Measurements from ENCODE around the gene SLIT2. TPM values are rescaled to one million over a fixed set of nuclear protein-coding genes. Genes with fewer than 3 reads are reported as not detected.

SLIT2 gene
- total RNA-seq, result not detected

GRCh38 chr4:20251796-20252655 is at the start of gene SLIT2:
TSS of gene SLIT2 (plus strand) at chr4:20251905. CDS start at chr4:20253816, 1,911 bp downstream.
- Mint-ChIP-seq H3K9me3 (no peaks in the 10 kb centered on the region), H3K27me3 (peaks cover 44% of the 10 kb centered on the region), H3K36me3 (ENCODE audit: low read depth) (peaks cover 3% of the 10 kb centered on the region), H3K4me1 (peaks cover 5% of the 10 kb centered on the region), H3K4me3 (peak within 1 kb of the TSS; percentile 32), H3K27ac (no peak within 1 kb of the TSS)
- POLR2A ChIA-PET, result no interaction called here
- CTCF ChIA-PET, result no interaction called here
- no peak for DNase-seq

- DNase-seq, result no peak
- no peaks in the 10 kb centered on the region for H3K36me3 Mint-ChIP-seq (ENCODE audit: low read depth)
- POLR2A ChIA-PET, result no interaction called here
- H3K27me3 Mint-ChIP-seq, result no peaks in the 10 kb centered on the region
- no peak overlapping the region for H3K27ac Mint-ChIP-seq
- H3K4me1 Mint-ChIP-seq, result no peaks in the 10 kb centered on the region
- CTCF ChIA-PET, result no interaction called here
- no peaks in the 10 kb centered on the region for H3K9me3 Mint-ChIP-seq
- H3K4me3 Mint-ChIP-seq, result no peak overlapping the region
These were observed 48.2 kb upstream of the SLIT2 start for GRCh38 chr4:20203508-20203907.

GRCh38 chr4:20217521-20217920 is 34.2 kb upstream of the SLIT2 start:
- H3K27me3 Mint-ChIP-seq, result no peaks in the 10 kb centered on the region
- ChIA-PET CTCF (no interaction called here), POLR2A (no interaction called here)
- H3K27ac Mint-ChIP-seq, result no peak overlapping the region
- DNase-seq, result no peak
- H3K4me3 Mint-ChIP-seq, result no peak overlapping the region
- no peaks in the 10 kb centered on the region for H3K36me3 Mint-ChIP-seq (ENCODE audit: low read depth)
- peaks cover 3% of the 10 kb centered on the region for H3K9me3 Mint-ChIP-seq
- no peaks in the 10 kb centered on the region for H3K4me1 Mint-ChIP-seq

GRCh38 chr4:20217951-20218350 is 33.8 kb upstream of the SLIT2 start:
- H3K27me3 Mint-ChIP-seq, result no peaks in the 10 kb centered on the region
- H3K36me3 Mint-ChIP-seq (ENCODE audit: low read depth), result no peaks in the 10 kb centered on the region
- ChIA-PET POLR2A (no interaction called here), CTCF (no interaction called here)
- no peak overlapping the region for H3K4me3 Mint-ChIP-seq
- no peak for DNase-seq
- H3K4me1 Mint-ChIP-seq, result no peaks in the 10 kb centered on the region
- H3K27ac Mint-ChIP-seq, result no peak overlapping the region
- peaks cover 3% of the 10 kb centered on the region for H3K9me3 Mint-ChIP-seq

- CTCF ChIA-PET, result no interaction called here
- Mint-ChIP-seq H3K36me3 (ENCODE audit: low read depth) (no peaks in the 10 kb centered on the region), H3K9me3 (peaks cover 3% of the 10 kb centered on the region)
These were observed 32.2 kb upstream of the SLIT2 start for GRCh38 chr4:20219521-20219920.

GRCh38 chr4:20237894-20238537 is 13.7 kb upstream of the SLIT2 start:
- H3K4me3 Mint-ChIP-seq, result no peak overlapping the region
- ChIA-PET CTCF (no interaction called here), POLR2A (no interaction called here)
- no peaks in the 10 kb centered on the region for H3K27me3 Mint-ChIP-seq
- H3K9me3 Mint-ChIP-seq, result no peaks in the 10 kb centered on the region
- H3K36me3 Mint-ChIP-seq (ENCODE audit: low read depth), result no peaks in the 10 kb centered on the region
- no peak for DNase-seq
- H3K27ac Mint-ChIP-seq, result no peak overlapping the region
- no peaks in the 10 kb centered on the region for H3K4me1 Mint-ChIP-seq

More at GRCh38 chr4:20219521-20219920, 32.2 kb upstream of the SLIT2 start:
- Mint-ChIP-seq H3K27ac (no peak overlapping the region), H3K4me3 (no peak overlapping the region), H3K27me3 (no peaks in the 10 kb centered on the region), H3K4me1 (no peaks in the 10 kb centered on the region)
- DNase-seq, result no peak
- POLR2A ChIA-PET, result no interaction called here

- Mint-ChIP-seq H3K36me3 (ENCODE audit: low read depth) (peaks cover 3% of the 10 kb centered on the region), H3K4me3 (no peak overlapping the region), H3K27me3 (peaks cover 21% of the 10 kb centered on the region), H3K27ac (no peak overlapping the region), H3K9me3 (peaks cover 3% of the 10 kb centered on the region), H3K4me1 (peaks cover 5% of the 10 kb centered on the region)
- CTCF ChIA-PET, result interaction anchor here (0.6 to 1.6 kb wide), 8 partner anchors 9 to 437 kb away, joined by 3 to 6 read pairs (median 3); no protein-coding TSS in a partner anchor
- no peak for DNase-seq
- POLR2A ChIA-PET, result no interaction called here
These were observed 3.5 kb upstream of the SLIT2 start for GRCh38 chr4:20248155-20248558.

- H3K4me3 Mint-ChIP-seq, result no peak overlapping the region
- no peak for DNase-seq
- H3K27me3 Mint-ChIP-seq, result peaks cover 32% of the 10 kb centered on the region
- H3K4me1 Mint-ChIP-seq, result peaks cover 5% of the 10 kb centered on the region
- CTCF ChIA-PET, result interaction anchor here (1.2 to 1.6 kb wide), 2 partner anchors 10 to 435 kb away, joined by 3 to 4 read pairs; no protein-coding TSS in a partner anchor
- no peak overlapping the region for H3K27ac Mint-ChIP-seq
- H3K9me3 Mint-ChIP-seq, result no peaks in the 10 kb centered on the region
- POLR2A ChIA-PET, result no interaction called here
- H3K36me3 Mint-ChIP-seq (ENCODE audit: low read depth), result peaks cover 3% of the 10 kb centered on the region
These were observed 2.4 kb upstream of the SLIT2 start for GRCh38 chr4:20249333-20249732.

GRCh38 chr4:20251031-20251795 is 492 bp upstream of the SLIT2 start:
- CTCF ChIA-PET, result no interaction called here
- Mint-ChIP-seq H3K36me3 (ENCODE audit: low read depth) (peaks cover 3% of the 10 kb centered on the region), H3K27ac (no peak overlapping the region), H3K9me3 (no peaks in the 10 kb centered on the region), H3K4me1 (peaks cover 5% of the 10 kb centered on the region), H3K4me3 (peak overlapping the region; percentile 32), H3K27me3 (peaks cover 44% of the 10 kb centered on the region)
- no peak for DNase-seq
- POLR2A ChIA-PET, result no interaction called here

- no peak for DNase-seq
- Mint-ChIP-seq H3K36me3 (ENCODE audit: low read depth) (peaks cover 3% of the 10 kb centered on the region), H3K27ac (no peak overlapping the region), H3K4me1 (peaks cover 5% of the 10 kb centered on the region), H3K27me3 (peaks cover 44% of the 10 kb centered on the region), H3K9me3 (no peaks in the 10 kb centered on the region), H3K4me3 (no peak overlapping the region)
- ChIA-PET POLR2A (no interaction called here), CTCF (no interaction called here)
These were observed 1.1 kb downstream of the SLIT2 start for GRCh38 chr4:20252656-20253282.

GRCh38 chr4:20253283-20253734 is 1.6 kb downstream of the SLIT2 start:
- ChIA-PET POLR2A (no interaction called here), CTCF (no interaction called here)
- Mint-ChIP-seq H3K27me3 (peaks cover 44% of the 10 kb centered on the region), H3K4me3 (no peak overlapping the region), H3K9me3 (no peaks in the 10 kb centered on the region), H3K27ac (no peak overlapping the region), H3K4me1 (peaks cover 5% of the 10 kb centered on the region), H3K36me3 (ENCODE audit: low read depth) (peaks cover 3% of the 10 kb centered on the region)
- no peak for DNase-seq

GRCh38 chr4:20253735-20254409 is 2.2 kb downstream of the SLIT2 start:
- no peaks in the 10 kb centered on the region for H3K9me3 Mint-ChIP-seq
- H3K27me3 Mint-ChIP-seq, result peaks cover 44% of the 10 kb centered on the region
- ChIA-PET POLR2A (no interaction called here), CTCF (no interaction called here)
- H3K4me3 Mint-ChIP-seq, result no peak overlapping the region
- DNase-seq, result no peak
- no peak overlapping the region for H3K27ac Mint-ChIP-seq
- peaks cover 5% of the 10 kb centered on the region for H3K4me1 Mint-ChIP-seq
- peaks cover 3% of the 10 kb centered on the region for H3K36me3 Mint-ChIP-seq (ENCODE audit: low read depth)
